ENCODE measurements around the gene DOCK2.
"Not testable (repeated sequence)": the region's sequence is repeated elsewhere in the genome, so short reads cannot be mapped to it uniquely, and the experiment has no call there.

Gene DOCK2

DNA sequence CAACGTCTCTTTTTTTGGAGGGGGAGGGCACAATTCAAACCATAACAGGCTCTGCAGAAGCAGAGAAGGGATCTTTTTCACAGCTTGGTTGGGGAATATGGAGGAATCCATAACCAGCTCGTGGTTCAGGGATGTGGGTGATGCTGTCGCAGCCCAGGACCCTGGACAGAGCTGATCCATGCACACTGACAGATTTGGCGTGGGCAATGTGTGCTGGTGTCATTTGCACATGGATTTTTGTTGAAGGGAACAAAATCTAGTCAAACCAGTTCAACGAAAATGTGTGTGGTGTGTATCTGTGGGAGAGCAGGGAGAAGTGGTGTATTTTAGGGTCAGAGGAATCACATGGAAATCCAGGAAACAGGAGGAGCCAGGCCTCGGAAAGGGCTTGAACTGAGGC is 4.2 kb downstream of the DOCK2 start:
- no peak for DNase-seq

DNA sequence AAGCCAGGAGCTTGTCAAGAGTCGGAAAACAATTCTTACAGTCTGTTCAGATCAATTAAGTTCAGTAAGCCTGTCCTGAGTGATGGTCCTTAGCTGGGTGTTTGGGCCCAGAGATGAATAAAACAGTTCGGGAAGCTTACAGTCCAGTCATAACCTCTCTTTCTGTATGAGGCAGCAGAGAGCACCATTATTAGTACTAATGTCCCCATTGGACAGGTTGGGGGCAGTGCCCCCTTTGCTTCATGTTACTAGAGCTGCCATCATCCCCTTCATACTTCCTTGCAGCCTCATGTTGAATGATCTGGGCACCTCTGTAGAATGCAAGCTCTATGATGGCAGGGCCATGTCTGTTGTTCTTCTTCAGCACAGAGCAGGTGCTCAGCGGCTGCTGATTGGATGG is 9.8 kb downstream of the DOCK2 start:
- no peak for DNase-seq

DNA sequence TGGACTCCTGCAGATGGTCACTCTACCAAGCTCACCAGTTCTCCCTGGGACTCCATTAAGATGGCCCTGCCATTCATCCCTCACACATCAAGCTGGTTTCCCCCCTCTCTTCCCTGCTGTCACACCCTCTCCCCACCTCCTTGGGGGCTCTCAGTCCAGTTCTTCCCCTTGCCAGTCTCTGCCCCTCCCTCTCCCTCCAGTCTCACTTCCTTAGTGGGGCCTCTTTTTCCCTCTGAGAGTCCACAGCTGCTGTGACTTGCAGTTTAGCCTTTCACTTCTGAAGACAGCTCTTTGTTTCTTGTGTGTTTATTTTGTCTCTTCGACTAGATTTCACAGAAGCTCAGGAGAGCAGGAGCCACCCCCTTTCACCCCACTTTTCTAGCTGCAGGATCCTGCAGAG is 10.5 kb downstream of the DOCK2 start:
- DNase-seq = no peak

GRCh38 chr5:169648725-169649310 is 11.7 kb downstream of the DOCK2 start:
- DNase-seq = no peak

GRCh38 chr5:169649486-169649885 is 12.4 kb downstream of the DOCK2 start:
- DNase-seq = no peak

- no peak for DNase-seq
Measured at GRCh38 chr5:169650701-169651331, 13.7 kb downstream of the DOCK2 start.

DNA sequence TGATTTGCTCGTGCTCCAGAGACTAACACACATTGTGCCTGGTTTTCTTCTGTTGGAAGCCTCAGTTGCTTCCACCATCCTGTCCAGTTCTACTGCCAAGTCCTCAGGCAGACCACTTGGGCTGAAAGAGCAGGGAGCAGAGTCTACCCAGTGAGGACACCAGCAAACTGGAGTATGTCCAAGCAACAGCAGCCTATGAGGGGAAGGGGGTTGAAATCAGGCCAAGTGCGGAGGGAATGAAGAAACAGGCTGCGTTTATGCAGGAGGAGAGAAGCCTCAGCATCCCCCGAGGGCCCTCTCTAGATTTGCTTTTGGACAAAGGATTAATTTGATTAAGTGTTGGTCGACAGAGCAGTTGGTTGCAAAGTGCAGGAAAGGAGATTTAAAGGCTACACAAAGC is 14.5 kb downstream of the DOCK2 start:
- no peak for DNase-seq

DNA sequence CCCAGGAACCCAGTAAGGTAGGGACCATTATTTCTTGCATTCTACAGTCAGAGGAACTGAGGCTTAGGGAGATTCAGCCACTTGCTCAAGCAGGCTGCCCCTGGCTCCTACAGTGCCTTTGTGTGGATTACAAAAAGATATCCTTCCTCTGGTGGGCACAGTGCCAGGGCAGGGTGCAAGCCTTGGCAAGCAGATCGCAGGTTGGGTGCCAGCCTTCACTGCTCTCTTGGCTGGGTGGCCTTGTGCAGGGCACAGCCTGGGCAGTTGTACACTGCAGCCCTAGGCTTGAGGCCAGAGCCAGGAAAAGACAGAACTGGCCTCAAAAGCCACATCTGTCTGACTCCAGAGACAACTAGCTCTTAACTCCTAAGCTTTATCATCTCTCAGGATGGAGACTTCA is 15.0 kb downstream of the DOCK2 start:
- DNase-seq = no peak

DNA sequence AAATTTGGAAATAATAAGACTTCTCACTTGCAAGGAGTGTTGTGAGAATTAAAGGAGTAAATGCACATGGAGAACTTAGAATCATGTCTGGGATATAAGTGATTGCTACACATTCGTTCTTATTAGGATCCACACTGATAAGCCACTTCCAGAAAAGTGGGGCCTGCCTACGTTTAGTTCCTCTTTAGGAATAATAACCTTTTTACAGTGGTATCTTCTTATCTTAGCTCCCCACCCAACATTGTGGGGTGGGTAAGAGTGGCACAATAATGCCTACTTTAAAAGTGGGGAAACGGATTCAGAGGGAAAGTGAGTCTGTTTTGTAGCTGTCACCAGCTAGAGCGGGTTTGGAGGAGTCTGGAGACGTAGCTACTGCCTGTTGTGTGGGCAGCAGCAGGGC is 16.0 kb downstream of the DOCK2 start:
- DNase-seq = no peak

DNA sequence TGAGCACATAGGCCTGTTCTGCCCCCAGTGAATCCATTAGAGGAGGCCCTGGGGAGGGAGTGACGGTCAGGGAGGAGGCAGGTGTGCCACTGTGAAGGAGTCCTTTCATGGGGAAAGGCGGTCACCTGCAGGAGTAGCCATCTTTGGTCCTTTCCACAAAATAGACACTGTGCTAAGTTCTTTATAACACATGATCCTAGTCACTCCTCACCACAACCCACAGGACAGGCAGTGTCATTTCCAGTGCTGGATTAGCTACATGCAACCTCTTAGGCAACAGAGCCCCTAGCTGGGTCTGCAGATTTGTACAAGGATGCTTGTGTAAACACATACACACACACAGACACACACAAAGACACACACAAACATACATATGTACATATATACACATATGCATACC is 18.3 kb downstream of the DOCK2 start:
- no peak for DNase-seq

- no peak for DNase-seq
Measured at GRCh38 chr5:169656125-169656901, 19.2 kb downstream of the DOCK2 start.

- DNase-seq = no peak
Measured at GRCh38 chr5:169657127-169657526, 20.1 kb downstream of the DOCK2 start.

GRCh38 chr5:169662451-169662850 is 25.4 kb downstream of the DOCK2 start:
- not testable (repeated sequence) for DNase-seq

GRCh38 chr5:169663537-169663936 is 26.5 kb downstream of the DOCK2 start:
- DNase-seq = no peak

DNA sequence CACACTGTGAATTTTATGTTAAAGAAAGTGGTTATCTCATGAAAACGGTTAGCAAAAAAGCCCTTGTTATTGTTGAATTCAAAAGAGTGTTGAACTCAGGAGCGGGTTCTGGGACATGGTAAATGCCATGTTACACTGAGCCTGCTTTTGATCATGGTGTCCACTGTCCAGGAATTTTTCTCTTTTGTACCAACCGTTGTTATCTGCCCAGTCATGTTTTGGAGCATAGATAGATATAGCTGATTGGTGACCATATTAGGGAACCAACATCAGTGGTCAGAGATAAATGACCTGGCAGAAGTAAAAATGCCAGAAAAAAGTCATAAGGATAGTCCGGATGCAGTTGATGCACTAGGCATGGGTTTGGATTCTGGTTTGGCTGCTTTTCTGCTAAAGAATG is 29.3 kb downstream of the DOCK2 start:
- DNase-seq = no peak

GRCh38 chr5:169667896-169668674 is 31.0 kb downstream of the DOCK2 start:
- DNase-seq = no peak

GRCh38 chr5:169668732-169669131 is 31.7 kb downstream of the DOCK2 start:
- DNase-seq = no peak

DNA sequence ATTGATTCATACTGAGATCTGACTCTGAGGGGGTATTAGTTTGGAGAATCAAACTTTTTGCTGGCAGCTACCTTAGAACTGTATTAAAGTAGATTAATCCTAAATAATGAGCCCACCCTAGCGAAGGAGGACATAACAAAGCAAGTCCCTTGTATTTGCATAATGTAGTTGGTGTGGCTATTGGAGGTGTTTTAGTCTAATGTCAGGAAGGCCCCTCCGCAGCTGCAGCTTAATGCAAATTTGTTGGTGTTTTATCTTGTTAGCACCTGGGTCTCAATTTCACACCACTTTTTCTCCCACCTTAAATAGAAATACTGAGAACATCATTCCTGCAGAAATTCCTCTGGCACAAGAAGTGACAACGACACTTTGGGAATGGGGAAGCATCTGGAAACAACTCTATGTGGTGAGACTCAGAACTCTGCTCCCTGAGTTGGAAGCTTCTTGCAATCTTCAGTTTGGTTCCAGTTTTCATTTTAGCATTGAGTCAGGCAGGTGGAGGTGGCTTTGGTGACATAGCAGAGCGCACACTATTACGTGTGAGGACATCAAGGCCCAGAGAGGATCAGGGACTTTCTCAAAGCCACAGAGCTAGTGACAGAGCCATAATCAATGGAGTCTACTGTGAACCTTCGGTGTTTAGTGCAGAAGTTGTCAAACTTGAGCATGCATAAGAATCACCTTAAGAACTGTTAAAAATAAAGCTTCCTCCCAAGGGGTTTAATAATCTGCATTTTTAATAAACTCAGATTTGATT is 33.9 kb downstream of the DOCK2 start:
- no peak for DNase-seq

DNA sequence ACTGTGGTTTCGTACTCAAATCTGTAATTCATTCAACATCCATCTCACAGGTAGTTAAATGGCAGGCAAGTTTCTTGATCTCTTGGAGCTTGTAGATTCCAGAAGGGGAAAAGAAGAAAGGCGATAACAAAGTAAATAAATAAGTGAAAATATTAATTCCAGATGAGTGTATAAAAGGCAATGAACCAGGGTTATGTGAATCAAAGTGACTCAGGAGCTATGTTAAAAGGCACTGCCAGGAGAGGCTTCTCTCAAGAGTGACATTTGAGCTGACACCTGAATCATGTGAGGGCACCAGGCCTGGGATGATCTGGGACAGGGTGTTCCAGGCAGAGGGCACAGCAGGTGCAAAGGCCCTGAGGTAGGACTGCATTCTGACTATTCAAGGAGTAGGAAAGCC is 45.0 kb downstream of the DOCK2 start:
- DNase-seq = no peak

DNA sequence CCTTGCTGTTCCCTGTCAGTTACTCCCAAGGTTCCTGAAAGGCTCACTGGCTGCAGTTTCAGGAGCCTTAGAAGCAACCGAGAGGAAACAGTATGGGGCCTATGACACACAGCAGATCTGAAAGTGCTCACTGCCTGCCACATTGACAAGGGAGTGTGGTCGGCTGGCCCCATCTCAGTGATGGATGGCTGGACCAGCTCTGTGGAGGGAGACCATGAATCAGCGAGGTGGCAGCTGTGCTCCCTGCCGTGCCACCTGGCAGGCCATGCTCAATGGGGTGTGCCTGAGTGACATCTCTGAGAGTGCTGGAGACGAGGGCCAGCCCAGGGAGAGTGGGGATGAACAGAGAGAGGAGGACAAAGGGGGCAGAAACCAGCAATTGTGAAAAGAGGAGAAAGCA is 49.1 kb downstream of the DOCK2 start:
- DNase-seq = no peak

- DNase-seq = no peak
Measured at GRCh38 chr5:169688106-169688505, 51.0 kb downstream of the DOCK2 start.

GRCh38 chr5:169691471-169691870 is 54.4 kb downstream of the DOCK2 start:
- no peak for DNase-seq

Measured in effector CD8-positive, alpha-beta T cell (primary cell).